A204.1 (cell line): ENCODE data around the gene ATMIN.

Experiments used
- FAIRE-seq: peaks from 2 replicates; lab custom pipeline; 2012; peaks lifted over from hg19 to GRCh38; lab: Jason Lieb, UNC

ATMIN gene, protein sequence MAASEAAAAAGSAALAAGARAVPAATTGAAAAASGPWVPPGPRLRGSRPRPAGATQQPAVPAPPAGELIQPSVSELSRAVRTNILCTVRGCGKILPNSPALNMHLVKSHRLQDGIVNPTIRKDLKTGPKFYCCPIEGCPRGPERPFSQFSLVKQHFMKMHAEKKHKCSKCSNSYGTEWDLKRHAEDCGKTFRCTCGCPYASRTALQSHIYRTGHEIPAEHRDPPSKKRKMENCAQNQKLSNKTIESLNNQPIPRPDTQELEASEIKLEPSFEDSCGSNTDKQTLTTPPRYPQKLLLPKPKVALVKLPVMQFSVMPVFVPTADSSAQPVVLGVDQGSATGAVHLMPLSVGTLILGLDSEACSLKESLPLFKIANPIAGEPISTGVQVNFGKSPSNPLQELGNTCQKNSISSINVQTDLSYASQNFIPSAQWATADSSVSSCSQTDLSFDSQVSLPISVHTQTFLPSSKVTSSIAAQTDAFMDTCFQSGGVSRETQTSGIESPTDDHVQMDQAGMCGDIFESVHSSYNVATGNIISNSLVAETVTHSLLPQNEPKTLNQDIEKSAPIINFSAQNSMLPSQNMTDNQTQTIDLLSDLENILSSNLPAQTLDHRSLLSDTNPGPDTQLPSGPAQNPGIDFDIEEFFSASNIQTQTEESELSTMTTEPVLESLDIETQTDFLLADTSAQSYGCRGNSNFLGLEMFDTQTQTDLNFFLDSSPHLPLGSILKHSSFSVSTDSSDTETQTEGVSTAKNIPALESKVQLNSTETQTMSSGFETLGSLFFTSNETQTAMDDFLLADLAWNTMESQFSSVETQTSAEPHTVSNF

DNA sequence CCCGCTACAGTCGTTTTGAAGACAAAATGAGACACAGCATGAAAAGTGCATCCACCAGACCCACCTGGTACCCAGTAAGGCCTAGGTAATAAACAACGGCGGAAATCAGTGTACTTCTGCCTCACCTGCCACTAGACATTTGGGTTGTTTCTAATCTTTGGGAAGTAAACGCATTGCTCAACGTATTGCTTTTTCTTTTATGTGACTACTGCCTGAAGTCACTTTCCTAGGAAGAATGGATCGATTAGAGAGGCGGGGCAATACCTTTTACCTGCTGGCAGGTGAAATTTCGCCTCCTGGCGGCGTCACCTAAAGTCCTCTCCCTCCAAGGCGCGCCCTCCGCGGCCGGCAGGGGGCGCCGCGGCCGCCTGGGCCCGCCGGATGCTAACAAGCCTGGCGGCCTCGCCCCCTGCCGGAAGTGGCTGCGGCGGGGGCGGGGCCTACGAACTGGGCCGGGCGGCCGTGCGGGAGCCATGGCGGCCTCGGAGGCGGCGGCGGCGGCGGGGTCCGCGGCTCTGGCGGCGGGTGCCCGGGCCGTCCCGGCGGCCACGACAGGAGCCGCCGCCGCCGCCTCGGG lies at the start of gene ATMIN:
TSS of gene ATMIN (plus strand) at position 445 of the 577 bp plus-strand sequence. CDS start at position 474, 29 bp downstream.
- no peak for FAIRE-seq

DNA sequence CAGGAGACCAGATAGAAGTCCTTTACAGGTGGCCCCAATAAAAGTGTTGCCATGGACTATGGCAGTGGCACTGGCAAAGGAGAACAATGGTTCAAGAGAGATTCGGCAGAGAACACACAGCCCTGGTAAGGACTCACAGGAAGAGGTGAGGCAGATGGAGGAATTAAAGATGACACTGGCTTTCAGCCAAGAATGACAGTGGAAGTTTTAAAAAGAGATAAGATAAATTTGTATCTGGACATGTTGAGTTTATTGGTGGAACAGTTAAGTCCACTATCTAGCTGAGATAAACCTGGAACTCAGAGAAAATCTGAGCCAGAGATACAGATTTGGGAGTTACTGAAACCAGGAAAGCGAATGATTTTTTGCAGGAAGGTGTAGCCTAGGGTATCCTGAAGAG lies 49.1 kb upstream of the ATMIN start:
- no peak for FAIRE-seq

DNA sequence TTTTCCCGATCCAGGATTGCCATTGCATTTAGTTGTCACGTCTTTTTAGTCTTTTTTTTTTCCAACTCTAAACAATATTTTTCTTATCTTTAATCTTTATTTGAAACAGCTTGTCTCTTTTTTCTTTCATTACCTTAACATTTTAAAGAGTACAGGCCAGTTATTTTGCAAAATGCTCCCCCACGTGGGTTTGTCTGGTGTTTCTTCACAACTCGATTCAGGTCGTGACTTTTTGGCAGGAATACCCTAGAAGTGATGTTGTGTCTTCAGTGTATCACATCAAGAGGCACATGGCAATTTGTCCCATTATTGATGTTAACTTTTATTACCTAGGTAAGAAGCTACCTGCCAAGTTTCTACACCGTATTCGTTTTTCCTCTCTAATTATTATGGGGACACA lies 46.9 kb upstream of the ATMIN start:
- FAIRE-seq: no peak

DNA sequence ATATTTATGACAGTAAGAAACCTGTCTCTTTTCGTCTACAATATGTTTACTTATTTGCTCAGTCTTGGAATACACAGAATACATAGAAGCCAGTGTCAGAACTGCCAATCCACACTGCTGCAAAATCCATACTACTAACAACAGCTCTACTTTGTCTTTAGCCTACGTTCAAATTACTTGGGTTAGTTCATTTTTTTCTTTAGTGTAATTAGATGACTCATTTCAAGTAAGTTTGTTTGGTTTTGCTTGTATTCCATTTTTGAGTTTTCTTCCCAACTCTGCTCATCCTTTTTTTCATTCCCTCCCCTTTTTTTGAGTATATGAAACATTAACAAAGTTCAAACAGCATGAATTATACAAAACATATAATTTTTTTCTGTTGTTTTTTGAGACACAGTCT lies 45.8 kb upstream of the ATMIN start:
- no peak for FAIRE-seq

DNA sequence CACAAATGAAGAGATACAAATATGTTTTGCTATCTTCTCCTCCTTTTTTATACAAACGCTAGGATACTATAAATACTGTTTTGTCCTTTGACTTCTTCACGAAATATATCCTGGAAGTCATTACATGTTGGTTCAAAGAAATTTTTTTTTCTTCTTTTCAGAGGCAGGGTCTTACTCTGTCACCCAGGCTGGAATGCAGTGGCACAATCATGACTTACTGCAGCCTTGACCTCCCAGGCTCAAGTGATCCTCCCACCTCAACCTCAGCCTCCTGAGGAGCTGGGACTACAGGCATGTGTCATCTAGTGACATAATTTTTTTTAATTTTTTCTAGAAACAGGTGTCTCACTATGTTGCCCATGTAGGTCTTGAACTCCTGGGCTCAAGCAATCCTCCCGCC lies 45.1 kb upstream of the ATMIN start:
- FAIRE-seq: no peak

DNA sequence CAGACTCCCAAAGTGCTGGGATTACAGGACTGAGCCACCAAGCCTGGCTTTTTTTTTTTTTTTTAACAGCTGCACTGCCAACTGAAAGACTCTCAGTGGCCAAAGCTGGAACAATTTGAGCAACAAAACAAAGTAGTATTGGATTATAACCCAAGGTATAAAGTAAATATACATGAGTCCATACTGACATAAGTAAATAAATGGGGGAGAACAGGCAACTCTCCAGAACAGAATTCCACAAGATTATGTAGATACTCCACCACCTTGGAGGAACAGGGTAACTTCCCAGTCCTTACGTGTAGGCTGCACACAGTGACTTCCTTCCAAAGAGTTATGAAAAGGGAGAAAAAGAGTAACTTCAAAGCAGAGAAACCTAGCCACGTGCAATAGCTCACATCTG lies 44.7 kb upstream of the ATMIN start:
- no peak for FAIRE-seq

DNA sequence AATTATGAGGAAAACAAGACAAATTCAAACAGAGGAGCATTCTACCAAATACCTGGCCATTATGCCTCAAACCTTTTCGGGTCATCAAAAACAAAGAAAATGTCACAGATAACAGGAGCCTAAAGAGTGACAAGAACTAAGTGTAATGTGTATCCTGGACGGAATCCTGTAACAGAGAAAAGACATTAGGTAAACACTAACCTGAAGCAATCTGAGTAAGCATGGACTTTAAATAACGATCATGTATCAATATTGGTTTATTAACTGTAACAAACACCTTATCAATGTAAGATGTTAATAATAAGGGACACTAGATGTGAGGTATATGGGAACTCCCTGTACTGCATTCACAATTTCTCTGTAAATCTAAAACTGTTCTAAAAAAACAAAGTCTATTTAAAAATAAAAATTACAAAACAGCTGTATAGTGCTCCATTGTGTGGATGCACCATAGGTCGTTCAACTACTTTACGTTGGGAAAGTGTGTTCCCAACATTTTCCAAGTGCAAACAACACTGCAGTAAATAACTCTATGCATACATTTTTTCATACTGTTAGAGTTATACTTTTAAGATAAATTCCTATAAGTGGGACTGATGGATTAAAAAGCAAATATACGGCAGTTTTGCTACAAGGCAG lies 43.7 kb upstream of the ATMIN start:
- FAIRE-seq: no peak

DNA sequence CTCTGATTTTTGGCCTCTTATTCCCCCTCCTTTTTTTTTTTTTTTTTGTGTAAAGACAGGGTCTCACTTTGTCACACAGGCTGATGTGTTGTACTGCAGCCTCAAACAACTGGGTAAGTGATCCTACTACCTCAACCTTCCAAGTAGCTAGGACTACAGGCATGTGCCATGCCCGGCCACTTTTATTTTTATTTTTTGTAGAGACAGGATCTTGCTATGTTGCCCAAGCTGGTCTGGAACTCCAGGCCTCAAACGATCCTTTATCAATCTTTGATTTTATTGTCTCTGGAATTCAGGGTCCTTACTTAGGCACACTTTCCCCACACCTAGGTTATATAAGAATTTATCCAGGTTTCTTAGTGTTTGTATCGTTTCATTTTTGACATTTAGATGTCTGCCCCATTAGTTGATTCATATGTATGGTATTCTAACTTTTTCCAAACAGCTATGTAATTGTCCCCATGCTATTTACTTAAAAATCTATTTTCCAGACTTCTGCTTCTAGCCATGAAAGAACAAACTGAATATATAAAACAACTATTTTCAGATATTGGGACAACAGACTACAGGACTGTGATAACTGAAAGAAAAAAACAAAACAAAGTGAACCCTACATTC lies 42.9 kb upstream of the ATMIN start:
- FAIRE-seq: no peak

DNA sequence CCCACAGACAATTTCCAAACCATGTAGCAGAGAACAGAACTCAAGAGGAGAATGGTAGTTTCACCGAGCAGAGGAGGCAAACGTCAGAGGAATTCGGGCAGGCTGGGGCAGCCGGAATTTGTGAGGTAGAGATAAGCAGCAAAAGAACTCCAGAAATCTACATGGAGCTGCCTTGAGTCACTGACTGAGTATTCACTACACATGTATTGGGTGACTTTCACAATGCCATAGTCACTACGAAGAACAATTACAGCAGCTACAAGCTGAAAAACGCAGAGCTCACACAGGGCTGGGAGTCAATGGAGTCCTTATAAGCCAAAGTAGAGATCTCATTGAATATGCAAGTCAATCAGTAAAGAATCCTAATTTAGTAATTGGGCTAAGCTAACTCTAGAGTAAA lies 42.3 kb upstream of the ATMIN start:
- FAIRE-seq: no peak

DNA sequence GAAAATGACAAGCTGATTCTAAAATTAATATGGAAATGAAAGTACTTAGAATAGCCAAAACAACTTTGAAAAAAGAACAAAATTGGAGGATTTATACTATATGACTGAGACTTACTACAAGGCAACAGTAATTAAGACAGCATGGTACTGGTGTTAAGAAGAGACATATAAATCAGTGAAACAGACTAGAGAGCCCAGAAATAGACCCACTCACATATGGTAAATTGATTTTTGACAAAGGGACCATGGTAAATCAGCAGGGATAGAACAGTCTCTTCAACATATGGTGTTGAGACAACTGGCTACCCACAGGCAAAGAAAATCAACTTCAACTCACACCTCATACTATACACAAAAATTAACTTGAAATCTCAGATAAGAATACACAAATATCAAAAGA lies 41.8 kb upstream of the ATMIN start:
- FAIRE-seq: no peak

DNA sequence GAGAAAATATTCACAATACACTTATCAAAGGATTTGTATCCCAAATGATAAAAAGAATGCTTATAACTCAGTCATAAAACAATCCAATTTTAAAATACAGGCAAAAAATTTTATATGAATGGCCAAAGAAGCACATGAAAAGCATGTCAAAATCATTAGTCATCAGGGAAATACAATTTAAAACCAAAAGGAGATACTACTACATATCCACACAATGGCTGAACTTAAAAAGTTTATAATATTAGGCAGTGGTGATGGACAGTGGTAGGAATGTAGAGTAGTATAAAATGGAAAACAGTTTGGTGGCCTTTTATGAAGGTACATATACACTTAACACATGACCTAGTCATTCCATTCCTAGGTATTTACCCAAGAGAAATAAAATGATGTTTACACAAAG lies 41.2 kb upstream of the ATMIN start:
- FAIRE-seq: no peak

DNA sequence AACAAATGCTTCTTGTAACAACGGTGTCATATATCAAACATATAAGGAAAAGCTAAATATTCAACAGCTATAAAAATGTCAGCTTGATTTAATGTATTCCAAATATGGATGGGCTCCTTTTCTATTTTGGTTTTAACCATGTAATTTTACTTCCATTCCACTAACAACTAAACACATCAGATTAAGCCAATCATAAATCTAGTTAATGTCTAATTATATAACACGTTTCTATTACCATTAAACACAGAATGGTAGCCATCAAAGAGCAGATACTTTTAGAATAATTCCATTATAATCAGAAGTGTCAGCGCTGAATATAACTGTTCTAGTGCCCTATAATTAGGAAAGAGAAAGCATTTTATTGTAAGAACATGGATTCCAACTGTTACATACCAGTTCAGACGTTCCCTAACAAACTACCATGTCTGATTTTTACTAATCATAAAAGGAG lies 38.9 kb upstream of the ATMIN start:
- no peak for FAIRE-seq

DNA sequence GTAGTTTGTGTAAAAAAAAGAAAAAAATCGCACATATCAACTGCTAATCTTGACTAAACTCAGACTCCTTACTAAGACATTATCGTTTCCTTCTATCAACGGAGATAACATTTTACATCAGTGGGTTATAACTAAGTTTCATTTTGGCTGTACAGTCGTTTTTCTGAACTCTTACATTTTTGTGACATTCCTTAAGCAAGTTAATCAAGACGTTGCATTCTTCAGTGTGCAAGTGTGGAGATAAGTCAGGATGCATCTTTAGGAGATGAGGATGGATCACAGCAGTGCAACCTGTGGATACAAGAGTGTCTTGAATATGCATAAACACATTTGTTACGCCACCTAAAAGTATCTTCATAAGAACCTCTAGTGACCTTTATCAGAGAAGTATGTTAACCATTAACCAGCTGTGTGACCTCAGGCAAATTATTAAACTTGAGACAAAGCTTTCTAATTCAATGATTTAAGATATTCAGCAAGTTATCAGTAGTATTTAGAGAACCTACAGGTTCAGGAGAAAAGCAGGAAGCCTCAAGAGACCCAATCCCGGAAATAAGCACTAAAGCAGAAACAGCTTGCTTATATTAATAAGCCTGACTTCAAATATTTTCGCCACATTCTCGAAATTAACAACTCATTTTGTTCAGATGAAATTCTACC lies 38.4 kb upstream of the ATMIN start:
- no peak for FAIRE-seq

DNA sequence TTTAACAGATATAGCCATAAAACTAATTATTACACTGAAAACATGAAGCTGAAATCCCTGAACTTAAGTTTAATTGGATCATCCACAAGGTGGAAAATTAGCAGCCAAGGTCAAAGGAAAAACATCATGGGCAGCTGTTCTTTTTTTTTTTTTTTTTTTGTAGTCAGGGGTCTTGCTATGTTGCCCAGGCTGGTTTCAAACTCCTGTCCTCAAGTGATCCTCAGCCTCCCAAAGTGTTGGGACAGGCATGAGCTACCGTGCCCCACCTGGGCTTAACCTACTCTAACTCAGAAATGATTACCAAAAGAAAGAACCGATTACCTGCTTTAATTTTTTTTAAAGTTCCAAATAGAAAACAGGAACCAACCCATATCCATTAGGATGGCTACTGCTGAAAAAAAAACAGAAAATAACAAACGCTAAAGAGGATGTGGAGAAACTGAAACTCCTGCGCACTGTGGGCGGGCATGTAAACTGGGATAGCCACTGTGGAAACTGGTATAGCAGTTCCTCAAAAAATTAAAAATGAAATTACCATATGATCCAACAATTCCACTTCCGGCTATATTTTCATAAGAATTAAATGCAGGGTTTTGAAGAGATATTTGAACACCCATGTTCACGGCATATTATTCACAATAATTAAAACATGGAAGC lies 37.5 kb upstream of the ATMIN start:
- FAIRE-seq: no peak

DNA sequence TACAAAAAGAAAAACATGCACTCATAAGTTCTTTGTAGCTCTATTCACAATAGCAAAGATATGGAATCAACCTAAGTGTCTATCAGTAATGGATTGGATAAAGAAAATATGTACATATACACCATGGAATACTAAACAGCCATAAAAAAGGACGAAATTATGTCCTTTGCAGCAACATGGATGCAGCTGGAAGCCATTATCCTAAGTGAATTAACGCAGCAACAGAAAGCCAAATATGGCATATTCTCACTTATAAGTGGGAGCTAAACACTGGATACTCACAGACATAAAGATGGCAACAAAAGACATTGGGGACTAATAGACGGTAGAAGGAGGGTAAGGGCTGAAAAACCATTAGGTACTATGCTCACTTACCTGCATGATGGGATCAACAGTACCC lies 34.8 kb upstream of the ATMIN start:
- FAIRE-seq: no peak

DNA sequence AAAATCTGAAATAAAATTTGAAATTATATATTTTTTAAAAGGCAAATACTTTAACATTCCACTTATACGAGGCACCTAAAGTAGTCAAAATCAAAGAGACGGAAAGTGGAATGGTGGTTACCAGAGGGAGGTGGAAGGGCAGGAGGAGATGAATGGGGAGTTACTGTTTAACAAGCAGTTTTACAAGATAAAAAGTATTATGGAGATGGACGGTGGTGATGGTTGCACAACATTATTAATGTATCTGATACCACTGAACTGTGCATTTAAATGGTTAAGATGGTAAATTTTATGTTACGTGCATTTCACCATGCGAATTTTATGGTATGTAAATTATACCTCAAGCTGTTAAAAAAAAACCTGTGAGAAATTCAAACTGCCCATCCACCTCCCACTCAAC lies 34.3 kb upstream of the ATMIN start:
- FAIRE-seq: no peak

DNA sequence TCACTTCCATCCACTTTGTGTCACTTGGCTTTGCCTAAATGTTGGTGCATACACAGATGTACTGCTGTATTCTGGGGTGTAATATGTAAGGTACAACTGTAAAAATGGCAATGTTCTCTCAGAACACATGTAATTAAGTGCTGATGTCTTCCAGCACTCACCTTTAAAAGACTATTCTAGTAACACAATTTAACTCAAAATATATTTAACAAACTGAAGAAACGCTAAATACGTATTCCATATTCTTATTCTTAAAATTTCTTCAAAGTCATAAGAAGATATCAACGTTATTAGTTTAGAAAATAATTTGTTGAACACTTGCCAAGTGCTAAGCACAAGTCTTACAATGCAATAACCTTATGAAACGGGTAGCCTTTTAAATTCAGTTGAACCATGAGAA lies 32.6 kb upstream of the ATMIN start:
- FAIRE-seq: no peak

DNA sequence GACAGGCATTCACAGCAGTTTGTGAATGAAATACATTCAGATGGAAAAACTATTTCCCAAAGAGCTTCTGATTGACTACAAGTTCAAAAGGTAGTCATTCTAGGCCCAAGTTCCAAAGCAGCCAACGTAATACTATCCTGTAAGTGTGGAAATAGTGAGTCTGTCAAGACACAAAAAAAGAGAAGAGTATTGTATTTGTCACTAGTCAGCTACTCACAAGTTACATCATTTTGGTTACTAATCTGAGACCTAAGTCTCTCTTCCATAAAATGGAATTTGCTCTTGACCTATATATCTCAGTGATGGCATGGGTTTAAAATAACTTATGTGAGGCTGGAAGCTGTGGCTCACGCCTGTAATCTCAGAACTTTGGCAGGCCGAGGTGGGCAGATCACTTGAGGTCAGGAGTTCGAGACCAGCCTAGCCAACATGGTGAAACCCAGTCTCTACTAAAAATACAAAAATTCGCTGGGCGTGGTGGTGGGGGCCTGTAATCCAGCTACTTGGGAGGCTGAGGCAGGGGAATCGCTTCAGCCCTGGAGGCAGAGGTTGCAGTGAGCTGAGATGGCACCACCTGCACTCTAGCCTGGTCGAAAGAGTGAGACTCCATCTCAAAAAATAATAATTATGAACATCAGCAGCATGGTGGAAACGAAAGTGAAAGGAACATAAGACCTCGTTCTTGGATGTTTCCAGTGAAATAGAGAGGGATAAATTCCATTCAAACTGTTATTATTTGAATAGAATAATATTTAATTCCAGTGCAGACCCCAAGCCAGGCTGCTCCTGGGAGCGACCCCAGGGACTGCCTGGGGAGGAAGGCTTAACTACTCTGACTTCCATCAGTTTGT lies 31.8 kb upstream of the ATMIN start:
- no peak for FAIRE-seq

DNA sequence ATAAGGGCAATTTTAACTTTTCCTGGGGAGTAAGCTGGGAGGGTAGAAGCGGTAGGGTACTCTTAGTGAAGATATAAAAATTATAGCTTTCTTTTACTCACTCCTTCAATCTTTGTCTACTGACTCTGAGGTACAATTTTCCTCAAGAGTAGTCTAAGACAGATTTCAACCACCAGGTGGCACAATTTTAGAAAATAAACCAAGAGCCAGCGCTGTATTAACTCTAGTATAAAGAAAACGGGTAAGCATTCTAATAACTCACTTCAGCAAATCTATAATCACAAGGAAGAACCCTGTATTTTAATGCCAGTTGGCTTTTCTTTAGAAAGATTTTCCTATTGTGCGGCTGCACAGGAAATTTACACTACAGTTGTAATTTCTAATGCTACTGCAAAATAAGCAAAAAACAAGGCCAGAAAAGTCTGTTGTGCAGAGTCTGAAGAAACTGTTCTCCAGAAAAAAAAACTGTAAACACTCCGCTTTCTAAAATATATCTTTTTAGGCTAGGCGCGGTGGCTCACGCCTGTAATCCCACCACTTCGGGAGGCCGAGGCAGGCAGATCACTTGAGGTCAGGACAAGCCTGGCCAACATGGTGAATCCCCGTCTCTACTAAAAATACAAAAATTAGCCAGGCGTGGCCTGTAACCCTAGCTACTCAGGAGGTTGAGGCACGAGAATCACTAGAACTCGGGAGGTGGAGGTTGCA lies 30.8 kb upstream of the ATMIN start:
- FAIRE-seq: peak; percentile 80
